SK-N-SH (cell line): ENCODE data around the gene POLR3B.

ENCODE experiments used
- CHD2 ChIP-seq: fragments of 150-350 bp; IDR thresholded peaks from 2 replicates; pipeline ENCODE4 v1.6.1; 2018; ENCODE audit warnings: low read length; ENCODE audit not compliant: partially characterized antibody
- EZH2phosphoT487 ChIP-seq: fragments of 200-600 bp; sonication (generic); IDR thresholded peaks from 2 replicates; pipeline ENCODE4 v1.6.1; 2017; ENCODE audit warnings: low read depth, mixed run types, mild to moderate bottlenecking, antibody characterized with exemption, moderate library complexity, borderline replicate concordance
- FOXM1 ChIP-seq: IDR thresholded peaks from 2 replicates; pipeline ENCODE4 v1.4.0; 2012; ENCODE audit warnings: low read depth, mild to moderate bottlenecking
- IRF3 ChIP-seq: fragments of 150-350 bp; IDR thresholded peaks from 2 replicates; pipeline ENCODE4 v1.6.1; 2016; ENCODE audit warnings: mild to moderate bottlenecking, low read depth, low read length
- MEF2A ChIP-seq: IDR thresholded peaks from 2 replicates; pipeline ENCODE4 v1.4.0; 2012; ENCODE audit warnings: low read depth, borderline replicate concordance
- POLR2AphosphoS5 ChIP-seq: IDR thresholded peaks from 2 replicates; pipeline ENCODE4 v1.6.1; 2012; ENCODE audit warnings: low read depth, low read length
- RAD21 ChIP-seq: IDR thresholded peaks from 2 replicates; pipeline ENCODE4 v1.6.1; 2012; ENCODE audit warnings: mild to moderate bottlenecking, low read length
- RFX5 ChIP-seq: IDR thresholded peaks from 2 replicates; pipeline ENCODE4 v1.6.1; 2012; ENCODE audit warnings: mild to moderate bottlenecking, improper control_type of control experiment, low read length
- TAF1 ChIP-seq: IDR thresholded peaks from 2 replicates; pipeline ENCODE4 v1.6.1; 2012; ENCODE audit warnings: low read depth, mild to moderate bottlenecking, low read length, moderate library complexity, borderline replicate concordance
- TCF12 ChIP-seq: IDR thresholded peaks from 2 replicates; pipeline ENCODE4 v1.4.0; 2012
- ZBTB33 ChIP-seq: IDR thresholded peaks from 2 replicates; pipeline ENCODE4 v1.4.0; 2012; ENCODE audit warnings: low read depth, borderline replicate concordance
- TF ChIP-seq, protein P1 (sequence below): fragments of 200-600 bp; sonication (generic); IDR thresholded peaks from 2 replicates; pipeline ENCODE4 v1.6.1; 2017; ENCODE audit warnings: antibody characterized with exemption, mild to moderate bottlenecking, moderate library complexity

GRCh38 chr12:106327309-106327869 is 30.2 kb upstream of the POLR3B start:
- no peak for TF ChIP-seq IRF3
- TF ChIP-seq, protein P1, sequence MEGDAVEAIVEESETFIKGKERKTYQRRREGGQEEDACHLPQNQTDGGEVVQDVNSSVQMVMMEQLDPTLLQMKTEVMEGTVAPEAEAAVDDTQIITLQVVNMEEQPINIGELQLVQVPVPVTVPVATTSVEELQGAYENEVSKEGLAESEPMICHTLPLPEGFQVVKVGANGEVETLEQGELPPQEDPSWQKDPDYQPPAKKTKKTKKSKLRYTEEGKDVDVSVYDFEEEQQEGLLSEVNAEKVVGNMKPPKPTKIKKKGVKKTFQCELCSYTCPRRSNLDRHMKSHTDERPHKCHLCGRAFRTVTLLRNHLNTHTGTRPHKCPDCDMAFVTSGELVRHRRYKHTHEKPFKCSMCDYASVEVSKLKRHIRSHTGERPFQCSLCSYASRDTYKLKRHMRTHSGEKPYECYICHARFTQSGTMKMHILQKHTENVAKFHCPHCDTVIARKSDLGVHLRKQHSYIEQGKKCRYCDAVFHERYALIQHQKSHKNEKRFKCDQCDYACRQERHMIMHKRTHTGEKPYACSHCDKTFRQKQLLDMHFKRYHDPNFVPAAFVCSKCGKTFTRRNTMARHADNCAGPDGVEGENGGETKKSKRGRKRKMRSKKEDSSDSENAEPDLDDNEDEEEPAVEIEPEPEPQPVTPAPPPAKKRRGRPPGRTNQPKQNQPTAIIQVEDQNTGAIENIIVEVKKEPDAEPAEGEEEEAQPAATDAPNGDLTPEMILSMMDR, result no peak
- TF ChIP-seq MEF2A, result no peak
- no peak for TF ChIP-seq CHD2
- no peak for TF ChIP-seq ZBTB33
- TF ChIP-seq RAD21, result no peak
- TF ChIP-seq POLR2AphosphoS5, result no peak
- TF ChIP-seq TCF12, result no peak
- TF ChIP-seq TAF1, result no peak
- TF ChIP-seq EZH2phosphoT487, result no peak
- no peak for TF ChIP-seq RFX5
- no peak for TF ChIP-seq FOXM1
